Astrocyte of the cerebellum (primary cell): ENCODE results near the gene VCX2.

Experiments used
- DNase-seq: peaks from one replicate; pipeline ENCODE4 v3.0.0-alpha.2; 2011; ENCODE audit warnings: low read depth
- H3K4me3 ChIP-seq: 2 replicates; pipeline ENCODE4 v1.5.1; 2011; ENCODE audit warnings: mild to moderate bottlenecking, low read depth, low read length, moderate library complexity
- in situ Hi-C: cut with HindIII; loops from 2 replicates; pipeline ENCODE4 v1.10.0; 2017; ENCODE audit warnings: low sequenced_read_pairs
- TF ChIP-seq, protein P1 (sequence below): IDR thresholded peaks from 2 replicates; pipeline ENCODE4 v1.5.1; 2012; ENCODE audit warnings: low read length, low read depth, moderate library complexity, mild to moderate bottlenecking; ENCODE audit errors: missing control alignments

VCX2 gene

DNA sequence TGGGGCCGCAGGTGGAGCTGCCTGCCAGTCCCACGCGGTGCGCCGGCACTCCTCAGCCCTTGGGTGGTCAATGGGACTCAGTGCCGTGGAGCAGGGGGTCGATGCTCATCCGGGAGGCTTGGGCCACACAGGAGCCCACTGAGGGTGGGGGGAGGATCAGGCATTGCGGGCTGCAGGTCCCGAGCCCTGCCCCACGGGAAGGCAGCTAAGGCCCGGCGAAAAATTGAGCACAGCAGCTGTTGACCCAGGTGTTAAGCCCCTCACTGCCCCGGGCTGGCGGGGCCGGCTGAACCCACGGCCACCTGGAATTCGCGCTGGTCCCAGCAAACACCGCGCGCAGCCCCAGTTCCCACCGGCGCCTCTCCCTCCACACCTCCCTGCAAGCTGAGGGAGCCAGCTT, 26.1 kb downstream of the VCX2 start:
- TF ChIP-seq, protein P1, sequence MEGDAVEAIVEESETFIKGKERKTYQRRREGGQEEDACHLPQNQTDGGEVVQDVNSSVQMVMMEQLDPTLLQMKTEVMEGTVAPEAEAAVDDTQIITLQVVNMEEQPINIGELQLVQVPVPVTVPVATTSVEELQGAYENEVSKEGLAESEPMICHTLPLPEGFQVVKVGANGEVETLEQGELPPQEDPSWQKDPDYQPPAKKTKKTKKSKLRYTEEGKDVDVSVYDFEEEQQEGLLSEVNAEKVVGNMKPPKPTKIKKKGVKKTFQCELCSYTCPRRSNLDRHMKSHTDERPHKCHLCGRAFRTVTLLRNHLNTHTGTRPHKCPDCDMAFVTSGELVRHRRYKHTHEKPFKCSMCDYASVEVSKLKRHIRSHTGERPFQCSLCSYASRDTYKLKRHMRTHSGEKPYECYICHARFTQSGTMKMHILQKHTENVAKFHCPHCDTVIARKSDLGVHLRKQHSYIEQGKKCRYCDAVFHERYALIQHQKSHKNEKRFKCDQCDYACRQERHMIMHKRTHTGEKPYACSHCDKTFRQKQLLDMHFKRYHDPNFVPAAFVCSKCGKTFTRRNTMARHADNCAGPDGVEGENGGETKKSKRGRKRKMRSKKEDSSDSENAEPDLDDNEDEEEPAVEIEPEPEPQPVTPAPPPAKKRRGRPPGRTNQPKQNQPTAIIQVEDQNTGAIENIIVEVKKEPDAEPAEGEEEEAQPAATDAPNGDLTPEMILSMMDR = no peak
- H3K4me3 ChIP-seq = no peak overlapping the region
- in situ Hi-C loops = no loop called here
- DNase-seq = no peak

DNA sequence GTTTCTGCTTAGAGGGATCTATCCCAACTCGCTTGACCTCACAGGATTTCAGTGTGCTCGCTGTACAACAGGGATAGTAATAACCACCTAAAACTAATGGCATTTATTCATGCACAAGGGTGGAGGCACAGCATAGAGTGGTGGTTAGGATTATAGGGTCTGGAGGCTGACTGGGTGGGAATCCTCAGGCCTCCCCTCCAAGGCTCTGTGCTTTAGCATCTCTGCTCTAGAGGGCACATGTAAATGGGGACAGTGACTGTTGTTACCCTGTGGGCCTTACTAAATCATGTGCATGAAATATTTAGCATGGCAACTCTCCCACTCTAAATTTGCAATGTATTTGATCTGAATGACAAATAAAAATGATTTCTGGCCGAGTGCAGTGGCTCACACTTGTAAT, 29.2 kb downstream of the VCX2 start:
- in situ Hi-C loops = no loop called here
- TF ChIP-seq, protein P1 = no peak
- no peak overlapping the region for H3K4me3 ChIP-seq
- no peak for DNase-seq

DNA sequence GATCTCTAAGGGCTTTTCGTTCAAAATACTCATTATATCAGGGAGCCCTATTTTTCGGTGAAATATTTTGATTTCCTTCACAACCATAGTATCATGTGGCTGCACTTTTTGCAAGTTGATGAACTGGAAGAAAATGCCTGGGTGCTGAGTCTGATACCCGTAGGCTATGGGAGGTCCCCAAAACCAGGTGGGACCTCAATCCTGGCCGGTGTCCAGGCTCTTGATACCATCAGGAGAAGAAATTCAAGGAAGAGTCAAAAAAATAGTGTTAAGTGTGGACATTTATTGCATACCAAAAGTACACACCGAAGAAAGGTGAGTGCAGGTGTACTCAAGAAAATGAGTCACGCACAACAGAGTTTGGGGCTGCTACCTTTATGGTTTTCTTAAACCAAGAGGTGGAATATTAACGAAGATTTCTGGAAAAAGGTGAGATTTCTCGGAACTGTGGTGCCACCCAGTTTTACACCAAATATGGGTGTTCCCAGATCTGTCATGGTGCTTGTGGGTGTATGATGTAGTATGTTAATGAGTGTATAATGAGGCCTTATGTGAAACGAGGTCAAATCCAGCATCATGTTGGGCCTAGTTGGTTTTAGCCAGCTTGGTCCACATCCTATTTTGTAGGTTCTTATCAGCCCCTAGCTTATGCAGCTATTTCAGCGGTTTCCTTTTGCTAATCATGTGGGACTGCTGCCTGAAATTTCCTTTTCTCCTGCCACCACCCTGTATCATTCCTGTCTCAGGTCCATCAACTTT, 29.9 kb downstream of the VCX2 start:
- DNase-seq = no peak
- in situ Hi-C loops = no loop called here
- no peak overlapping the region for H3K4me3 ChIP-seq
- TF ChIP-seq, protein P1 = no peak

DNA sequence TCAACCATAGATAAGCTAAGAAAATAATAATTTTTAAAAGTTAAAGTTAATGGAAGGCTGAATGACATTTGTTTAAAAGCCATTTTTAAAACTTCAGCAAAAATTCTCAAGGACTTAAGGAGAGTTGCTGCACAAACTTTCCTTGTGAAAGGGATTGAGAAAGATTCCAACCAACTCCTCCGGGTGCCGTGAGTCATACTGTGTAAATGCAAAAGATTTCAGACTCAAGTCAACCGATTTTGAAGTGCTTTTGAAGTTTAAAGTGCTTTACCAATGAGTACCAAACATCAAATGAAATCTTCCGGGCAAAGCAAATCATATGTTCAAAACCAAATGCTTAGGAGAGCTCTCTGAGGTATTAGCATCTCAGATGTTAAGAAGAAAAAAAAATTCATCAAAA, 31.4 kb downstream of the VCX2 start:
- TF ChIP-seq, protein P1 = no peak
- DNase-seq = peak; percentile 13
- in situ Hi-C loops = no loop called here
- H3K4me3 ChIP-seq = no peak overlapping the region

DNA sequence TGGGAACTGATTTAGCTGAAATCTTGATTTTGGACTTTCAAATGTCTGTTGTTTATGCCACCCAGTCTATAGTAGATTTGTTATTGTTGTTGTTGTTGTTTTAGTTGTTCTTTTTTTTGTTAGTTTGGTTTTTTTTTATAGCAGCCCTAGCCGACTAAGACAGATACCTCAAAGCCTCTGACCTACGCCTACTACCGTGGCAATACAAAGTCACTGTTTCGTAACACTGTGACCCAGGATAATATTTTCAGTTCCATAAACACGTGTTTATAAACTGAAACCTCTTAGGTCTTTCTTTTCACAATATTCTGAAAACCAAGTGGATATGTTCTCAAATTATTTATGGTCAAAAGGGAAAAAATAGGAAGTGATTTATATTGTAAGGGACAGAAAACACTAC, 32.8 kb downstream of the VCX2 start:
- no peak overlapping the region for H3K4me3 ChIP-seq
- TF ChIP-seq, protein P1 = no peak
- no peak for DNase-seq
- in situ Hi-C loops = no loop called here

DNA sequence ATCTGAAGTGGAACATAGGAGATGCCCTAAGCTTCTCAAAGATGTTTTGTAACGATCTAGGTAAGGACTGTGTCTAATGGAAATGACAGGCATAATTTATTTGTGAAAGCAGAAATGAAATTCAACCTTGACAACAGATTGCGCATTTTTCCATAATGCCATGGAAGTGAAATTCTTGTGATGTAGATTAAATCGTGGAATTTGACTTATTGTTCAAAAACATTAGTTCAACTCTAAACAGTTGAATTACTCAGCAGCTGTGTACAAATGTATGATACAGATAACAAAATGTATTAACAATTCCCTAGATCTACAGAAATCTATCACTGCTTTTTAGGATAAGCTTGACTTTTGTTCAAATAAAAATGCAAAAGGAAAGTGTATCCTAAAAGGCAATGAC, 44.4 kb downstream of the VCX2 start:
- no peak overlapping the region for H3K4me3 ChIP-seq
- TF ChIP-seq, protein P1 = no peak
- no peak for DNase-seq
- in situ Hi-C loops = no loop called here
